ENCODE results near the gene TANC1. TPM values are rescaled to one million over a fixed set of nuclear protein-coding genes. Genes with fewer than 3 reads are reported as not detected.

The TANC1 gene
- total and polyA plus RNA-seq, 2 donors (not counting 3 experiments of a cell fraction or from before 2014, with no cell fraction given), result 58.9 to 99.4 TPM

DNA sequence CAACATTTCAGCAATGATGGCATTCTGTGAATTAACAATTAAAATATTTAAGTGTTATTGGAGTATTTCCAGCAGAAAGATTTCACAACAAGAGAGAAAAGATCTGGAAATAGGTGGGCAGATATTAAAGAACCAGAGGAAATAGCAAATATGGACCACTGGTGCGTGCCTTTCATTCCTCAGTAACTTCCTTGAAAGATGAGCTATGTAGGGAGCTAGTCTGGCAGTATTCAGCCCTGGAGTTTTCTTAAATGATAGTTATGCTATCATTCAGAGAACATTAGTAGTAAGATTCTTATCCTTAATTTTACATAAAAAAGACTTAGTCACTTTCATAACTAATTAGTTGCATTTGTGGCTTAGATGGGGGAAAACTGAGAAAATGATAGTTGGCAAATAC lies 41.5 kb downstream of the TANC1 start:
- peak; percentile 15 for FAIRE-seq
- H3K79me2 ChIP-seq (ENCODE audit: control insufficient read depth, insufficient read depth, low read length), result peaks cover 79% of the 10 kb centered on the region
- H3K4me1 ChIP-seq (ENCODE audit: control insufficient read depth, extremely low read depth, insufficient read depth, low read length), result peaks cover 9% of the 10 kb centered on the region
- ChIA-PET CTCF (interaction anchor here (1.2 to 3.9 kb wide), 3 partner anchors 12 to 109 kb away, joined by 3 to 20 read pairs (median 5); no protein-coding TSS in a partner anchor), POLR2A (no interaction called here)
- H2AFZ ChIP-seq (ENCODE audit: low read depth, low read length), result no peak overlapping the region
- H3K9me1 ChIP-seq (replicated peaks; ENCODE audit: control insufficient read depth, extremely low read depth, insufficient read depth, low read length), result no peaks in the 10 kb centered on the region
- H3K27me3 ChIP-seq (ENCODE audit: control insufficient read depth in 2 of 2, insufficient read depth in 2 of 2, low read length in 2 of 2), result no peaks in the 10 kb centered on the region
- TF ChIP-seq CTCF (IDR thresholded peaks at IDR 0.05; ENCODE audit: extremely low read depth in 1 of 2, insufficient read depth in 1 of 2, low read depth in 1 of 2, low read length in 2 of 2) (no peak), MYC (IDR thresholded peaks at IDR 0.05; ENCODE audit: low read depth, low read length) (no peak), GATA2 (IDR thresholded peaks at IDR 0.05; ENCODE audit: insufficient read depth, insufficient read length, low read depth, low read length) (no peak), POLR2A (IDR thresholded peaks at IDR 0.05; ENCODE audit: low read depth, low read length) (no peak), EZH2 (IDR thresholded peaks at IDR 0.05; ENCODE audit: borderline replicate concordance, low read depth, low read length, severe bottlenecking) (no peak), FOS (IDR thresholded peaks at IDR 0.05; ENCODE audit: borderline replicate concordance, insufficient read depth, low read length) (no peak), JUN (IDR thresholded peaks at IDR 0.05; ENCODE audit: borderline replicate concordance, insufficient read depth, insufficient read length, low read depth) (no peak), POLR2AphosphoS5 (IDR thresholded peaks at IDR 0.05; ENCODE audit: insufficient read depth, low read depth, low read length) (no peak)
- TF ChIP-seq, protein P1, sequence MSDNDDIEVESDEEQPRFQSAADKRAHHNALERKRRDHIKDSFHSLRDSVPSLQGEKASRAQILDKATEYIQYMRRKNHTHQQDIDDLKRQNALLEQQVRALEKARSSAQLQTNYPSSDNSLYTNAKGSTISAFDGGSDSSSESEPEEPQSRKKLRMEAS (IDR thresholded peaks at IDR 0.05; ENCODE audit: insufficient read depth, insufficient read length), result no peak
- H3K36me3 ChIP-seq (ENCODE audit: control insufficient read depth in 2 of 2, extremely low read depth in 1 of 2, insufficient read depth in 2 of 2, low read length in 2 of 2), result peaks cover 0 to 7% of the 10 kb centered on the region in 2 experiments
- H3K9ac ChIP-seq (replicated peaks; ENCODE audit: extremely low read depth, insufficient read depth, low read length), result no peak overlapping the region
- no peak for DNase-seq (ENCODE audit: low read depth, low spot score)
- no peak overlapping the region for H3K27ac ChIP-seq (ENCODE audit: insufficient read depth, low read depth, low read length)
- peaks cover 2% of the 10 kb centered on the region for H4K20me1 ChIP-seq (replicated peaks; ENCODE audit: control insufficient read depth, extremely low read depth, insufficient read depth, low read length)
- peaks cover 2% of the 10 kb centered on the region for H3K9me3 ChIP-seq (replicated peaks; ENCODE audit: control insufficient read depth, insufficient read depth, low read length)
- H3K4me2 ChIP-seq (ENCODE audit: insufficient read depth, low read length), result no peak overlapping the region
- no TSS peak for BruUV-seq (replicated peaks)
- intact Hi-C loops (cut with micrococcal nuclease), result no loop called here
- dilution Hi-C loops (cut with MboI; ENCODE audit: extremely low pct_ligation_motif_present, low sequenced_read_pairs), result no loop called here
- no peak overlapping the region for H3K4me3 ChIP-seq (replicated peaks in 1 of 3; ENCODE audit: insufficient read depth in 1 of 3, low read depth in 1 of 3, low read length in 3 of 3)
